ENCODE results near the gene NRG3. TPM values are rescaled to one million over a fixed set of nuclear protein-coding genes. Genes with fewer than 3 reads are reported as not detected.

NRG3 gene
- total and polyA plus RNA-seq, 2 of the 8 experiments (the other 6 are each of a cell fraction or from before 2014, with no cell fraction given), result 4.2 to 5.0 TPM

DNA sequence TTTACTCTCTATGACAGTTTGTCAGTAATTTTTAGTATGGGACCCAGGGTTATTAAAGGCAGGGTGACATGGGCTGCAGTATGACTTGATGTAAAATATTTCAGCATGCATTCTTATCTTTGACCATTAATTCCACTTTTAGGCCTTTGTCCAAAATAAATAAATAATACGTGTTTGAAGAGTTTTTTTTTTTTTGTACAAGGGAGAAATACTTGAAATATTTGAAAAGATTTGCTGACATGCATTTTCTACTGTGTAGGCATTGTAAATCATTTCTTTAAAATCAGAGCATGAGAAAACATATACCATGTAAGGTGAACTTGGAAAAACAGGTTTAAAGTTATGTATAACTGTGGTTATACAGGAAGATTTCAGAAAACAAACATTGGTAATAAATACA lies 23.5 kb downstream of the NRG3 start:
- ChIA-PET CTCF (ENCODE audit: partially characterized antibody) (interaction anchor here (0.7 kb wide), 1 partner anchor 58 kb away, joined by 3 read pairs; no protein-coding TSS in a partner anchor), POLR2A (ENCODE audit: partially characterized antibody) (no interaction called here)
- H2BK20ac ChIP-seq (ENCODE audit: low read length), result no peak overlapping the region
- no peak overlapping the region for H3K4ac ChIP-seq (replicated peaks; ENCODE audit: insufficient read length, low read depth, low read length)
- H3K79me2 ChIP-seq (ENCODE audit: control insufficient read depth in 1 of 2, insufficient read depth in 2 of 2, low read length in 2 of 2), result no peaks in the 10 kb centered on the region
- peaks cover 0 to 9% (median under 1%) of the 10 kb centered on the region in 4 experiments; a peak in 3 of 7 replicates for H3K4me1 ChIP-seq (replicated peaks in 1 of 4; ENCODE audit: control insufficient read depth in 3 of 4, insufficient read depth in 4 of 4, low read length in 3 of 4)
- no peak overlapping the region for H2BK12ac ChIP-seq (ENCODE audit: low read depth, low read length)
- no peak overlapping the region for H2AK5ac ChIP-seq (ENCODE audit: low read depth, low read length)
- no peak overlapping the region for H3K18ac ChIP-seq (ENCODE audit: extremely low read depth, low read length)
- no peaks in the 10 kb centered on the region for H3K36me3 ChIP-seq (ENCODE audit: control insufficient read depth in 2 of 4, insufficient read depth in 4 of 4, low read length in 3 of 4)
- H3K27ac ChIP-seq (ENCODE audit: low read depth, low read length), result no peak overlapping the region
- no peak overlapping the region for H3K56ac ChIP-seq (replicated peaks; ENCODE audit: insufficient read length, low read depth, low read length)
- H3K79me1 ChIP-seq (ENCODE audit: low read depth, low read length), result no peaks in the 10 kb centered on the region
- H3K23ac ChIP-seq (ENCODE audit: insufficient read length), result no peak overlapping the region
- H3K4me3 ChIP-seq (ENCODE audit: extremely low read depth in 1 of 4, insufficient read depth in 2 of 4, low read depth in 3 of 4, low read length in 4 of 4), result no peak overlapping the region
- H4K20me1 ChIP-seq (replicated peaks in 1 of 2; ENCODE audit: control insufficient read depth in 1 of 2, insufficient read depth in 2 of 2, low read length in 2 of 2), result no peaks in the 10 kb centered on the region
- no peak overlapping the region for H2BK120ac ChIP-seq (replicated peaks; ENCODE audit: low read depth, low read length)
- no peaks in the 10 kb centered on the region for H3K27me3 ChIP-seq (replicated peaks in 1 of 4; ENCODE audit: control insufficient read depth in 3 of 4, extremely low read depth in 1 of 4, insufficient read depth in 3 of 4, low read length in 3 of 4)
- FAIRE-seq, result no peak
- TF ChIP-seq BCL11A (IDR thresholded peaks at IDR 0.05; ENCODE audit: low read depth in 2 of 2, low read length in 2 of 2) (no peak), TBP (IDR thresholded peaks at IDR 0.05; ENCODE audit: low read depth, low read length) (no peak)
- no peaks in the 10 kb centered on the region for H3K9me3 ChIP-seq (ENCODE audit: insufficient read depth in 2 of 2, low read depth in 1 of 2, low read length in 1 of 2)
- H3K23me2 ChIP-seq (ENCODE audit: low read depth, low read length), result no peaks in the 10 kb centered on the region
- no peak overlapping the region for H3K14ac ChIP-seq (ENCODE audit: insufficient read length)
- H3K4me2 ChIP-seq (ENCODE audit: insufficient read depth in 1 of 2, low read depth in 2 of 2, low read length in 2 of 2), result no peak overlapping the region
- H2BK15ac ChIP-seq (ENCODE audit: low read length), result no peak overlapping the region
- no peak overlapping the region for H3K9ac ChIP-seq (replicated peaks in 1 of 4; ENCODE audit: extremely low read depth in 1 of 4, low read depth in 3 of 4, low read length in 3 of 4)
- no peak overlapping the region for H4K5ac ChIP-seq (ENCODE audit: insufficient read length, low read depth, low read length)
- H2AFZ ChIP-seq (ENCODE audit: low read length), result no peak overlapping the region
- no peak overlapping the region for H4K91ac ChIP-seq (replicated peaks; ENCODE audit: insufficient read length, low read length)
- WGBS, 2 experiments (ENCODE audit: extremely low coverage in 1 of 2, insufficient coverage in 1 of 2, insufficient read length in 1 of 2, insufficient replicate concordance in 2 of 2, low coverage in 1 of 2, low lambda C conversion rate in 2 of 2, missing lambda C conversion rate in 1 of 2), result 74% methylated on average over 1 of the region's 1 CpG; no CpG with 5 or more reads in 1 of the 2 experiments
- DNase-seq (ENCODE audit: low read depth in 1 of 2, low spot score in 2 of 2), result no peak
- no peak overlapping the region for H4K8ac ChIP-seq (ENCODE audit: extremely low read depth, insufficient read depth, low read length)
- H2BK5ac ChIP-seq (ENCODE audit: low read depth, low read length), result no peak overlapping the region
